ENCODE data around the gene CCNK. TPM values are rescaled to one million over a fixed set of nuclear protein-coding genes. Genes with fewer than 3 reads are reported as not detected.

Gene CCNK
- total and polyA plus RNA-seq, 2 of the 13 experiments (the other 11 are each of a cell fraction or from before 2014, with no cell fraction given) = 4.9 to 9.7 TPM

DNA sequence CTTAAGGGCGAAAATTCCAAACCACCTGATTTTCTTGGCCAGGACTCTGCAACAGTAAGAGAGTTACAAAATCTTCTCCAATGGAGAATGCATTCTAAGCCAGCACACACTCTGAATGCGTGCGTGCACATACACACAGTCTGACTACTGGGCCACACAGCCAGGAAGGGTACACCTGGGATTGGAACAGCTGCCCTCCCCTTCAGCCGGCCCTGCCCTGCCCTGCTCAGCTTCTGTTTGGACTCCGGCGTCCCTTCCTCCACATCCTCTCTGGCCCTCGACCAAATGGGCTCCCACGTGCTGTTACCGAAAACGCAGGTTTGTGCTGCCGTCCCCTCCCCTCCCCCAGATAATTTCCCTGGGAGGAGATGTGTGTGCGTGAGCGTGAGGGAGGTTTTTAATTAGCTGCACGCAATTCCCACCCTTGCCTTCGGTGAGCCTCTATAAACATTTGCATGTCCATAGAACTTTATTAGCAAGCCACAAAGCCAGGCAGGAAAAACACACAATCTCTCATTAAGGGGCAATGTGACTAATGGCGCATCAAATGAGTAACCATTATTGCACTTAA lies 43.0 kb downstream of the CCNK start:
- no peaks in the 10 kb centered on the region for H3K27me3 ChIP-seq (ENCODE audit: control insufficient read depth in 1 of 2, insufficient read depth in 2 of 2, low read length in 2 of 2)
- no peak overlapping the region for H3K27ac ChIP-seq (ENCODE audit: extremely low read length, insufficient read depth, low read length)
- H3K79me2 ChIP-seq (ENCODE audit: insufficient read depth, low read length) = peaks cover 6% of the 10 kb centered on the region
- no peak for TF ChIP-seq ZNF788 (CRISPR knock-in tag; IDR thresholded peaks at IDR 0.05; ENCODE audit: borderline replicate concordance)
- TF ChIP-seq, protein P1, sequence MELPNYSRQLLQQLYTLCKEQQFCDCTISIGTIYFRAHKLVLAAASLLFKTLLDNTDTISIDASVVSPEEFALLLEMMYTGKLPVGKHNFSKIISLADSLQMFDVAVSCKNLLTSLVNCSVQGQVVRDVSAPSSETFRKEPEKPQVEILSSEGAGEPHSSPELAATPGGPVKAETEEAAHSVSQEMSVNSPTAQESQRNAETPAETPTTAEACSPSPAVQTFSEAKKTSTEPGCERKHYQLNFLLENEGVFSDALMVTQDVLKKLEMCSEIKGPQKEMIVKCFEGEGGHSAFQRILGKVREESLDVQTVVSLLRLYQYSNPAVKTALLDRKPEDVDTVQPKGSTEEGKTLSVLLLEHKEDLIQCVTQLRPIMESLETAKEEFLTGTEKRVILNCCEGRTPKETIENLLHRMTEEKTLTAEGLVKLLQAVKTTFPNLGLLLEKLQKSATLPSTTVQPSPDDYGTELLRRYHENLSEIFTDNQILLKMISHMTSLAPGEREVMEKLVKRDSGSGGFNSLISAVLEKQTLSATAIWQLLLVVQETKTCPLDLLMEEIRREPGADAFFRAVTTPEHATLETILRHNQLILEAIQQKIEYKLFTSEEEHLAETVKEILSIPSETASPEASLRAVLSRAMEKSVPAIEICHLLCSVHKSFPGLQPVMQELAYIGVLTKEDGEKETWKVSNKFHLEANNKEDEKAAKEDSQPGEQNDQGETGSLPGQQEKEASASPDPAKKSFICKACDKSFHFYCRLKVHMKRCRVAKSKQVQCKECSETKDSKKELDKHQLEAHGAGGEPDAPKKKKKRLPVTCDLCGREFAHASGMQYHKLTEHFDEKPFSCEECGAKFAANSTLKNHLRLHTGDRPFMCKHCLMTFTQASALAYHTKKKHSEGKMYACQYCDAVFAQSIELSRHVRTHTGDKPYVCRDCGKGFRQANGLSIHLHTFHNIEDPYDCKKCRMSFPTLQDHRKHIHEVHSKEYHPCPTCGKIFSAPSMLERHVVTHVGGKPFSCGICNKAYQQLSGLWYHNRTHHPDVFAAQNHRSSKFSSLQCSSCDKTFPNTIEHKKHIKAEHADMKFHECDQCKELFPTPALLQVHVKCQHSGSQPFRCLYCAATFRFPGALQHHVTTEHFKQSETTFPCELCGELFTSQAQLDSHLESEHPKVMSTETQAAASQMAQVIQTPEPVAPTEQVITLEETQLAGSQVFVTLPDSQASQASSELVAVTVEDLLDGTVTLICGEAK (IDR thresholded peaks at IDR 0.05) = no peak
- TF ChIP-seq, protein P1 (CRISPR knock-in tag; IDR thresholded peaks at IDR 0.05) = 0 out of 2 replicates have a peak, but pooled peaks have one; percentile 55
- in situ Hi-C loops (cut with HindIII; ENCODE audit: extremely low pct_ligation_motif_present, low pct_unique_long_range_greater_than_20kb) (loop anchor here (5.0 to 10.0 kb wide), 2 partner anchors 108 to 361 kb away; no protein-coding TSS in a partner anchor), intact Hi-C loops (cut with micrococcal nuclease; ENCODE audit: unreplicated experiment) (no loop called here)
- no peaks in the 10 kb centered on the region for H3K9me3 ChIP-seq (ENCODE audit: low read length)
- WGBS (ENCODE audit: low lambda C conversion rate) = 95% methylated on average over 16 of the region's 16 CpGs
- H3K4me3 ChIP-seq (replicated peaks in 1 of 3; ENCODE audit: insufficient read depth in 1 of 3, low read depth in 2 of 3, low read length in 3 of 3) = no peak overlapping the region
- POLR2A ChIA-PET = interaction anchor here (0.8 to 1.1 kb wide), 2 partner anchors 29 to 31 kb away, joined by 3 to 4 read pairs; no protein-coding TSS in a partner anchor
- no peak overlapping the region for H3K4me2 ChIP-seq (ENCODE audit: low read depth, low read length)
- peaks cover 21% of the 10 kb centered on the region for H3K4me1 ChIP-seq (ENCODE audit: insufficient read depth, low read length)
- no peak overlapping the region for H2AFZ ChIP-seq (ENCODE audit: low read length)
- peaks cover 11% of the 10 kb centered on the region; the same call in 1 of the 2 replicates for H4K20me1 ChIP-seq (ENCODE audit: insufficient read depth, low read length)
- no peak for DNase-seq (ENCODE audit: low spot score)
- ATAC-seq = no peak
- H3K36me3 ChIP-seq (replicated peaks in 1 of 2; ENCODE audit: control insufficient read depth in 1 of 2, insufficient read depth in 2 of 2, low read length in 2 of 2) = peaks cover 8 to 26% of the 10 kb centered on the region in 2 experiments; a peak in 4 of 5 replicates
- BruUV-seq (replicated peaks) = no TSS peak
- no peak for FAIRE-seq
- H3K9ac ChIP-seq (ENCODE audit: insufficient read depth, low read depth, low read length) = no peak overlapping the region
- CTCF ChIA-PET (ENCODE audit: low intra/inter-chr PET ratio, low total read pairs) = interaction anchor here (1.2 kb wide), 1 partner anchor 104 kb away, joined by 4 read pairs; no protein-coding TSS in a partner anchor

Measured in HepG2 (cell line).